Epithelial cell of proximal tubule (primary cell): ENCODE results near the gene PTCD2. TPM values are rescaled to one million over a fixed set of nuclear protein-coding genes. Genes with fewer than 3 reads are reported as not detected.
A peak's percentile ranks its signal among the peaks of the same experiment; 100 is the strongest.
"Not testable (repeated sequence)": the region's sequence is repeated elsewhere in the genome, so short reads cannot be mapped to it uniquely, and the experiment has no call there.

Experiments used
- DNase-seq: peaks from one replicate; pipeline ENCODE4 v3.0.0-alpha.2; 2011; ENCODE audit warnings: low read depth
- H3K4me3 ChIP-seq: 2 replicates; pipeline ENCODE4 v1.5.1; 2011; ENCODE audit warnings: low read depth, mild to moderate bottlenecking, low read length
- CTCF ChIP-seq: conservative IDR thresholded peaks from 2 replicates; pipeline ENCODE4 v1.5.1; 2012; ENCODE audit warnings: low read depth, mild to moderate bottlenecking, low read length
- total RNA-seq: library from RNA; depleted of rRNA; stranded (reverse); fragments of >200 nt; gene quantifications from 2 replicates; pipeline ENCODE4 v1.2.3, GENCODE V29; 2015

Gene PTCD2
- total RNA-seq, 1 donor from 2014 or later: 6.6 TPM

GRCh38 chr5:72402381-72402890 is 82.3 kb downstream of the PTCD2 start:
- TF ChIP-seq CTCF: no peak
- DNase-seq: no peak
- H3K4me3 ChIP-seq: no peak overlapping the region

DNA sequence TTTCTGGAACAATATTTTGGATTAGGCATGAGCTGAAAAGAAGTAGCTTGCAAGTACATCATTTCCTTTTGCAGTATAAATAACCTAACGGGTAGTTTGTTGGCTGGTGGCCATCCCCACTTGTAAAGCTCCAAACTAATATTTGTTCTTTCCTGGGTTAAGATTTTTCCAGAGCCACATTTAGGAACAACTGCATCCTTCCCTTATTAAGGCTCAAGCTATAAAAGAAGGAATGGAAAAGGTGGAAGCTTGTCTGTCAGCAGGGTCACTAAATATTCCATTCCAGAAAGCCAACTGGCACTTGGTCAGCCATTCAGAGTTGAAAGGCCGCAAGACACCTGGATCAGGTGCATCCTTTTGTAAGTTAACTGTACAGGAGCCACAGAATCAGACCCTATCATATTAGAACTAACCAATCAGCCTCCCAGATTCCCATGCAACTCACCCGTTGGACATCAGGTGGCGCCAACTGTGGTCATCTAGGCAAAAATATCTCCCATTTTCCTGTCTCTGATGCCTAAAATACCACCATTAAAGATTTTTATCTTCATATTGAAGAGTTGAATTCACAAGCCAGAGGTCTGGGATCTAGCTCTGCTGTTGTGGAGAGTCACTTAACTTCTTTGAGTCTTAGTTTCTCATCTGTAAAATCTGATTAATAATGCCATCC is 82.9 kb downstream of the PTCD2 start:
- no peak overlapping the region for H3K4me3 ChIP-seq
- TF ChIP-seq CTCF: peak; percentile 68
- no peak for DNase-seq

DNA sequence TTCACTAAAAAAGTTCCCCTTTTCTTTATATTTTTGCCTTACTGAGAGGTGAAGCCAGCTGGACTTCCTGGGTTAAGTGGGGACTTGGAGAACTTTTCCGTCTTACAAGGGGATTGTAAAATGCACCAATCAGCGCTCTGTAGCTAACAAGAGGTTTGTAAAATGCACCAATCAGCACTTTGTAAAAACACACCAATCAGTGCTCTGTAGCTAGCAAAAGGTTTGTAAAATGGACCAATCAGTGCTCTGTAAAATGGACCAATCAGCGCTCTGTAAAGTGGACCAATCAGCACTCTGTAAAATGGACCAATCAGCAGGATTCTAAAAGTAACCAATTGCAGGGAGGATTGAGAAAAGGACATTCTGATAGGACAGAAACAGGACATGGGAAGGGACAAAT is 84.6 kb downstream of the PTCD2 start:
- DNase-seq, H3K4me3 ChIP-seq: not testable (repeated sequence)

DNA sequence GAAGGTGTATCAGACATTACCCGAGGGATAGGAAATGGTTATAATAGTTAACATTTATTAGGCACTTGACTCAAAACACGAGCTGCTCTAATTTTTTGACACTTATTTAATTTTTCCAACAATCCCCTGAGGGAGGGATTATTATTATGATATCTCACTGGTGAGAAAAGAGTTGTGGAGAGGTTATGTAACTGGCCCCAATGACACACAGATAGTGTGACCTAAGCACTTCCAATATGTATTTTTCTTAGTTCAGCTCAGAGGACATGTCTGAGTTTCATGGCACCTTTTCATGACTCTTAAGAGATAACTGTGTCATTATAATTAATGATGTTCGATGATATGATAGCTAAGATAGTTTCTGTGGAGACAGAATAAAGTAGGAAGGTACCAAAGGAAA is 86.9 kb downstream of the PTCD2 start:
- H3K4me3 ChIP-seq: no peak overlapping the region
- no peak for TF ChIP-seq CTCF
- no peak for DNase-seq

GRCh38 chr5:72407541-72407940 is 87.4 kb downstream of the PTCD2 start:
- H3K4me3 ChIP-seq: no peak overlapping the region
- no peak for DNase-seq
- TF ChIP-seq CTCF: no peak

GRCh38 chr5:72408127-72408526 is 88.0 kb downstream of the PTCD2 start:
- no peak for DNase-seq
- TF ChIP-seq CTCF: no peak
- H3K4me3 ChIP-seq: no peak overlapping the region

- TF ChIP-seq CTCF: no peak
- H3K4me3 ChIP-seq: no peak overlapping the region
- DNase-seq: no peak
Measured at GRCh38 chr5:72408603-72409002, 88.4 kb downstream of the PTCD2 start.
